IMR-90 (cell line): ENCODE measurements around the gene CBR1. TPM values are rescaled to one million over a fixed set of nuclear protein-coding genes. Genes with fewer than 3 reads are reported as not detected.

ENCODE experiments used
- ATAC-seq: fragments of 200-7000 bp; cut with Tn5 transposase; 2 replicates; pipeline ENCODE4 v1.9.1; 2020; ENCODE audit warnings: low read depth, mild to moderate bottlenecking, moderate library complexity
- BruUV-seq: library from RNA; stranded (reverse); fragments of 400-500 nt; replicated peaks from 2 replicates; lab custom pipeline; 2021; lab: Mats Ljungman, UMichigan
- CTCF ChIA-PET: fragments of 300-600 bp; formaldehyde crosslinking; extraction: SDS; loops from one replicate; lab custom pipeline; 2021; ENCODE audit warnings: antibody characterized with exemption; lab: Yijun Ruan, JAX
- POLR2A ChIA-PET: fragments of 300-600 bp; sonication (Branson Sonifier 250); formaldehyde crosslinking; loops from one replicate; lab custom pipeline; 2022; ENCODE audit warnings: antibody characterized with exemption; ENCODE audit not compliant: unreplicated experiment; lab: Charles Lee
- DNase-seq: peaks from one replicate; pipeline ENCODE4 v3.0.0; 2013
- H2AFZ ChIP-seq: replicated peaks from 2 replicates; pipeline ENCODE3; 2013; ENCODE audit warnings: low read length, mild to moderate bottlenecking; ENCODE audit not compliant: poor library complexity
- H2AK5ac ChIP-seq: 2 replicates; pipeline ENCODE4 v1.6.1; 2013; ENCODE audit warnings: low read depth, low read length, inconsistent platforms
- H2AK9ac ChIP-seq: replicated peaks from 2 replicates; pipeline ENCODE3; 2013; ENCODE audit warnings: mild to moderate bottlenecking, low read depth, low read length, moderate library complexity; ENCODE audit not compliant: poor library complexity
- H2BK120ac ChIP-seq: 2 replicates; pipeline ENCODE4 v1.6.1; 2013; ENCODE audit warnings: low read depth, low read length, inconsistent platforms
- H2BK15ac ChIP-seq: 3 replicates; pipeline ENCODE4 v1.6.1; 2013; ENCODE audit warnings: low read depth, low read length, inconsistent platforms
- H2BK20ac ChIP-seq: 2 replicates; pipeline ENCODE4 v1.6.1; 2013; ENCODE audit warnings: low read depth, mild to moderate bottlenecking, inconsistent platforms, low read length, moderate library complexity
- H2BK5ac ChIP-seq: 2 replicates; pipeline ENCODE4 v1.6.1; 2013; ENCODE audit warnings: mild to moderate bottlenecking, low read depth, low read length, inconsistent platforms; ENCODE audit not compliant: poor library complexity, severe bottlenecking
- H3K14ac ChIP-seq: replicated peaks from 2 replicates; pipeline ENCODE4 v1.6.1; 2013; ENCODE audit warnings: low read depth, low read length, inconsistent platforms
- H3K18ac ChIP-seq: 2 replicates; pipeline ENCODE4 v1.6.1; 2013; ENCODE audit warnings: low read depth, low read length, control low read depth
- H3K23ac ChIP-seq: 2 replicates; pipeline ENCODE4 v1.6.1; 2013; ENCODE audit warnings: low read depth, low read length, inconsistent platforms
- H3K27ac ChIP-seq: 2 replicates; pipeline ENCODE4 v1.5.1; 2013; ENCODE audit warnings: mild to moderate bottlenecking, control low read depth, low read length; ENCODE audit not compliant: insufficient read depth
- H3K27me3 ChIP-seq: 2 replicates; pipeline ENCODE4 v1.6.1; 2013; ENCODE audit warnings: low read length; ENCODE audit not compliant: control insufficient read depth, insufficient read depth
- H3K36me3 ChIP-seq: 2 replicates; pipeline ENCODE4 v1.6.1; 2013; ENCODE audit warnings: low read length, mixed read lengths; ENCODE audit not compliant: control insufficient read depth, insufficient read depth
- H3K4ac ChIP-seq: 2 replicates; pipeline ENCODE4 v1.6.1; 2013; ENCODE audit warnings: low read depth, low read length, inconsistent platforms
- H3K4me1 ChIP-seq: 2 replicates; pipeline ENCODE4 v1.6.1; 2013; ENCODE audit warnings: low read length, mixed read lengths; ENCODE audit not compliant: control insufficient read depth, insufficient read depth
- H3K4me2 ChIP-seq: 2 replicates; pipeline ENCODE4 v1.6.1; 2013; ENCODE audit warnings: low read depth, mild to moderate bottlenecking, control low read depth, low read length, moderate library complexity
- H3K4me3 ChIP-seq: 2 replicates; pipeline ENCODE4 v1.5.1; 2013; ENCODE audit warnings: low read depth, mild to moderate bottlenecking, control low read depth, low read length, moderate library complexity; ENCODE audit not compliant: insufficient read depth
- H3K56ac ChIP-seq: 2 replicates; pipeline ENCODE4 v1.6.1; 2013; ENCODE audit warnings: low read length, inconsistent platforms; ENCODE audit not compliant: insufficient read depth; ENCODE audit errors: extremely low read depth
- H3K79me1 ChIP-seq, 2 experiments: 2 replicates each; pipeline ENCODE4 v1.6.1; 2013; ENCODE audit warnings: low read length in 2 of 2, inconsistent platforms in 1 of 2, low read depth in 1 of 2
- H3K9ac ChIP-seq: 2 replicates; pipeline ENCODE4 v1.6.1; 2013; ENCODE audit warnings: low read depth, low read length, control low read depth
- H3K9me1 ChIP-seq: 2 replicates; pipeline ENCODE4 v1.6.1; 2013; ENCODE audit warnings: low read length, inconsistent platforms; ENCODE audit not compliant: insufficient read depth
- H3K9me3 ChIP-seq: 2 replicates; pipeline ENCODE4 v1.6.1; 2013; ENCODE audit warnings: low read length; ENCODE audit not compliant: control insufficient read depth, insufficient read depth
- H4K20me1 ChIP-seq: 2 replicates; pipeline ENCODE4 v1.6.1; 2013; ENCODE audit warnings: low read length, inconsistent platforms; ENCODE audit not compliant: insufficient read depth
- H4K5ac ChIP-seq: 2 replicates; pipeline ENCODE4 v1.6.1; 2013; ENCODE audit warnings: mild to moderate bottlenecking, low read depth, low read length, control low read depth
- H4K8ac ChIP-seq, 2 experiments: 2 replicates each; pipeline ENCODE4 v1.6.1; 2013; ENCODE audit warnings: low read depth in 2 of 2, low read length in 2 of 2, control low read depth in 1 of 2, inconsistent platforms in 1 of 2
- H4K91ac ChIP-seq: 2 replicates; pipeline ENCODE4 v1.6.1; 2013; ENCODE audit warnings: low read depth, low read length, inconsistent platforms; ENCODE audit not compliant: insufficient read depth
- CHD1 ChIP-seq: IDR thresholded peaks from 2 replicates; pipeline ENCODE4 v1.6.1; 2012; ENCODE audit warnings: low read depth, low read length, improper control_type of control experiment
- RCOR1 ChIP-seq: IDR thresholded peaks from 2 replicates; pipeline ENCODE4 v1.6.1; 2012; ENCODE audit warnings: mild to moderate bottlenecking, low read length, improper control_type of control experiment; ENCODE audit not compliant: insufficient replicate concordance
- RFX5 ChIP-seq: IDR thresholded peaks from 2 replicates; pipeline ENCODE4 v1.8.0; 2012; ENCODE audit warnings: low read depth, mild to moderate bottlenecking, low read length, moderate library complexity
- SMC3 ChIP-seq: fragments of 150-350 bp; IDR thresholded peaks from 2 replicates; pipeline ENCODE4 v1.6.1; 2016; ENCODE audit warnings: low read depth, mild to moderate bottlenecking, antibody characterized with exemption, low read length, moderate library complexity
- WGBS, 2 experiments: methylation state at CpG; one replicate each; pipeline versions ENCODE4 v1.1.5 to v1.1.7; 2013; ENCODE audit warnings: missing lambda C conversion rate in 2 of 2; ENCODE audit not compliant: insufficient read length in 1 of 2; ENCODE audit errors: extremely low coverage in 2 of 2; 5-methylcytosine and 5-hydroxymethylcytosine counted together
- dilution Hi-C: fragments of 300-500 bp; cut with HindIII; formaldehyde crosslinking; loops from one replicate; pipeline ENCODE4 v1.14.3; 2018; ENCODE audit warnings: low sequenced_read_pairs; ENCODE audit not compliant: unreplicated experiment
- in situ Hi-C: fragments of 300-500 bp; cut with MboI; formaldehyde crosslinking; loops from 3 replicates; pipeline ENCODE4 v1.14.3; 2019; ENCODE audit warnings: low sequenced_read_pairs, inconsistent platforms, mixed read lengths
- intact Hi-C: fragments of 100-400 bp; cut with micrococcal nuclease; formaldehyde crosslinking; loops from 2 replicates; pipeline ENCODE4 v1.10.0; 2022
- polyA plus RNA-seq, 3 experiments: library from polyadenylated mRNA; depleted of rRNA; stranded (reverse); fragments of >200 nt; gene quantifications; 2 replicates each; pipeline ENCODE4 v1.2.3, GENCODE V29; 2012; ENCODE audit warnings: low replicate concordance in 1 of 3
- total RNA-seq: library from RNA; depleted of rRNA; stranded (reverse); fragments of >200 nt; gene quantifications from 2 replicates; pipeline ENCODE4 v1.2.3, GENCODE V29; 2012
- TF ChIP-seq, protein P1 (sequence below): conservative IDR thresholded peaks from 2 replicates; pipeline ENCODE4 v1.5.1; 2012; ENCODE audit warnings: mild to moderate bottlenecking, low read depth, low read length, improper control_type of control experiment
- TF ChIP-seq, protein P2 (sequence below): fragments of 150-350 bp; IDR thresholded peaks from 2 replicates; pipeline ENCODE4 v1.6.1; 2017; ENCODE audit warnings: mild to moderate bottlenecking, antibody characterized with exemption, low read length, low read depth

CBR1 gene
- total and polyA plus RNA-seq, 2 of the 4 experiments (the other 2 are of a cell fraction), result 122 to 222 TPM

DNA sequence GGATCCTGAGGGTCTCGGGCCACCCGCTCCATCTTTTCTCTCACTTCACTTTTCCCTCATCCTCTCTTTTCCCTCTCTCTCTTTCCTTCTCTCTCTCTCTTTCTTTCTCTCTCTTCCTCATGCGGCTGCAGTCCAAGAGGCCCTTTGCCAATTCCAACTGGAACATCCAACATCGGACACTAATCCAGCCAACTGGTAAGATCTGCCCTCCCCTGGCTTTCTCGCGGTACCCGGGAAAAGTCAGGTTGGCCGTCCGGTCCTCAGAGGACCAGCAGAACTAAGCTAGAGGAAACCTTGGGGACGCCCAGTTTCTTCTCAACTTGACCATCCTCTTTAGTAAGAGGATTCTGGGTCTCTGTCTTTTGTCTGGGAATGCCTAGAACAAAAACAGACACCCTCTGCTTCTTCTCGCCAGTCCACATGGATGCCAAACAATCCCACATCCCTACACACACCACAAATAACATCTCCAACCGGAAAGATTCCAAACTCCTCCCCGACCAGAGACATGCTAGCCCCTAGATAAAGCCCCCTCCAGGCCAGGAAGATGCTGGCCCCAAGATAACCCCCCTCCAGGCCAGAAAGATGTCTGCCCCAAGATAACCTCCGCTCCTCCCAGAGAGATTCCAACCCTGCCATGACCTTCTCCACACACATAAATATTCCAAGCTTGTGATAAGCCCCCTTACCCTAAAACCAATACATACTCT is 6.3 kb upstream of the CBR1 start:
- Histone ChIP-seq H2BK120ac (no peak overlapping the region), H3K79me1 (peaks cover 2 to 9% of the 10 kb centered on the region in 2 experiments; a peak in 2 of 4 replicates), H3K56ac (no peak overlapping the region), H2BK20ac (no peak overlapping the region), H3K36me3 (0 out of 2 replicates have a peak, but pooled peaks cover under 1% of the 10 kb centered on the region), H3K23ac (no peak overlapping the region), H4K8ac (no peak overlapping the region), H3K4ac (no peak overlapping the region), H2AFZ (no peak overlapping the region), H2BK5ac (no peak overlapping the region), H3K4me2 (no peak overlapping the region), H4K91ac (no peak overlapping the region), H3K9me3 (no peaks in the 10 kb centered on the region), H4K5ac (no peak overlapping the region), H3K27me3 (no peaks in the 10 kb centered on the region), H3K9ac (no peak overlapping the region), H4K20me1 (peaks cover 6% of the 10 kb centered on the region; the same call in 1 of the 2 replicates), H2BK15ac (no peak overlapping the region), H3K4me1 (no peaks in the 10 kb centered on the region), H3K4me3 (no peak overlapping the region), H3K18ac (no peak overlapping the region), H2AK9ac (no peak overlapping the region), H2AK5ac (no peak overlapping the region), H3K9me1 (peaks cover 3% of the 10 kb centered on the region; the same call in 1 of the 2 replicates), H3K27ac (no peak overlapping the region), H3K14ac (no peak overlapping the region)
- no peak for DNase-seq
- no peak for ATAC-seq
- POLR2A ChIA-PET, result no interaction called here
- CTCF ChIA-PET, result no interaction called here
- 91% methylated on average over 3 of the region's 14 CpGs; no CpG with 5 or more reads in 1 of the 2 experiments for WGBS, 2 experiments
- TF ChIP-seq RCOR1 (no peak), SMC3 (no peak), RFX5 (no peak), CHD1 (no peak)
- TF ChIP-seq, protein P1, sequence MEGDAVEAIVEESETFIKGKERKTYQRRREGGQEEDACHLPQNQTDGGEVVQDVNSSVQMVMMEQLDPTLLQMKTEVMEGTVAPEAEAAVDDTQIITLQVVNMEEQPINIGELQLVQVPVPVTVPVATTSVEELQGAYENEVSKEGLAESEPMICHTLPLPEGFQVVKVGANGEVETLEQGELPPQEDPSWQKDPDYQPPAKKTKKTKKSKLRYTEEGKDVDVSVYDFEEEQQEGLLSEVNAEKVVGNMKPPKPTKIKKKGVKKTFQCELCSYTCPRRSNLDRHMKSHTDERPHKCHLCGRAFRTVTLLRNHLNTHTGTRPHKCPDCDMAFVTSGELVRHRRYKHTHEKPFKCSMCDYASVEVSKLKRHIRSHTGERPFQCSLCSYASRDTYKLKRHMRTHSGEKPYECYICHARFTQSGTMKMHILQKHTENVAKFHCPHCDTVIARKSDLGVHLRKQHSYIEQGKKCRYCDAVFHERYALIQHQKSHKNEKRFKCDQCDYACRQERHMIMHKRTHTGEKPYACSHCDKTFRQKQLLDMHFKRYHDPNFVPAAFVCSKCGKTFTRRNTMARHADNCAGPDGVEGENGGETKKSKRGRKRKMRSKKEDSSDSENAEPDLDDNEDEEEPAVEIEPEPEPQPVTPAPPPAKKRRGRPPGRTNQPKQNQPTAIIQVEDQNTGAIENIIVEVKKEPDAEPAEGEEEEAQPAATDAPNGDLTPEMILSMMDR, result no peak
- TF ChIP-seq, protein P2, sequence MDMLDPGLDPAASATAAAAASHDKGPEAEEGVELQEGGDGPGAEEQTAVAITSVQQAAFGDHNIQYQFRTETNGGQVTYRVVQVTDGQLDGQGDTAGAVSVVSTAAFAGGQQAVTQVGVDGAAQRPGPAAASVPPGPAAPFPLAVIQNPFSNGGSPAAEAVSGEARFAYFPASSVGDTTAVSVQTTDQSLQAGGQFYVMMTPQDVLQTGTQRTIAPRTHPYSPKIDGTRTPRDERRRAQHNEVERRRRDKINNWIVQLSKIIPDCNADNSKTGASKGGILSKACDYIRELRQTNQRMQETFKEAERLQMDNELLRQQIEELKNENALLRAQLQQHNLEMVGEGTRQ, result no peak
- dilution Hi-C loops, result no loop called here
- in situ Hi-C loops, result no loop called here
- intact Hi-C loops, result loop anchor here (5.0 kb wide), 1 partner anchor 259 kb away; the partner anchor contains the start of gene MORC3
- no TSS peak for BruUV-seq
